GM21526 (cell line): ENCODE results near the gene MARCHF10.
"Not testable (repeated sequence)": the region's sequence is repeated elsewhere in the genome, so short reads cannot be mapped to it uniquely, and the experiment has no call there.

Source experiments
- ATAC-seq: cut with Tn5 transposase; IDR thresholded peaks from one replicate; pipeline ENCODE4 v1.9.1; 2021; ENCODE audit warnings: moderate library complexity; ENCODE audit not compliant: unreplicated experiment, low FRiP score

MARCHF10 gene

DNA sequence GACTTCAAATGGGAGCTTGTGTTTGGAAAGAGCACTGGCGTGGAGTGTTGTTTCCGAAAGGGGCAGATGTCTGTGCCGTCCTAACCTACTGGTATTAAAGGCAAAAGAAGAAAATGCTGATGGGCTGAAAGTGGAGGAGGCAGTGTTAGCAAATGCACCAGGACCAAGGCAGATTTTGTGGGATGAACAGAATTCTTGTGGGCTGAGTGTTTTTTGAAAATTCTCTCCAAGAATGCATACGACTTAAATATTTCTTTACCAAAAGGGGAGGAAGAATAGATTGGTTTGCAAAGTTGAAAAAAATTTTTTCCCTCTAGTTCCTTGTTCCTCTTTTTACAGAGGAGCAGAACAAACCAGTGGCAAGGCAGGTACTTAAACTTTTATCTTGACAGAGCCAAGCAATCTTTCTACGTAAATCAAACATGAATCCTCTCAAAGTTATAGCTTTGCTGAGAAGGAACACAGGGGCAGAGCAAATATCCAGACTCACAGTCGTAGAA, 16.8 kb downstream of the MARCHF10 start:
- no peak for ATAC-seq

GRCh38 chr17:62790564-62790986, 17.5 kb downstream of the MARCHF10 start:
- ATAC-seq: no peak

DNA sequence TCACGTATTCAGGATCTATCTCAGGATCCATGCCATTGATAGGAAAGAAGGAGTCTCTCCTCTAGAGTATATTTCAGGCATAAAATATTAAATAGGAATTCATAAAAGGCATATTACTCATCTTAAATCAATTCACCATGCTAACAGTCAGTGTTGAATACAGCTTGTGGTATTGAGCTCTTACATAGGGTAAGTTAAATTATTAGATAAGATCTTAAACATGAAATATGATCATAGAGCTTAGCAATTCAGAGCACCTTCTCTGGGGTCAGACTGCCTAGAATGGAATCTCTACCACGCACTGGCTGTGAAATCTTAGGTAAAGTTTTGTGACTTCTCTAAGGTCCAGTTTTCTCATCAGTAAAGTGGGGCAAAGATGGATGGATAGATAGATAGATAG, 20.7 kb downstream of the MARCHF10 start:
- ATAC-seq: no peak

DNA sequence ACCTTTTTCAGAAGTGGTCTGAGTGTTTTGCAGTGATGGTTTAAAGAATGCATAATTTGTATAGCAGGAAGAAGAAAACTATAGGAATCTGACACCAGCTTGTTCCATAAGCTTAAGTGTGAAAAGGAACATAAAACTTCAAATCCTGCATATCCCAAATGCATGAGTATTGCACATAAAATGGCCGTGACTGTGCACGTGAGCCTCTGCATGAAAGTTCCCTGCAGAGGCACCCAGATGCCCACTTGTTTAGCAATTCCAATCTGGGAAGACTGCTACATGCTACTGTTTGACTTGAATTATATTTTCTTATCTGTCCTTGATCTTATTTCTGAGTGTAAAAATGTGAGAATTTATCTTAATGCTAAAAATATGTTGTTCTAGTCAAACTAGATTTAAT, 21.5 kb downstream of the MARCHF10 start:
- no peak for ATAC-seq

DNA sequence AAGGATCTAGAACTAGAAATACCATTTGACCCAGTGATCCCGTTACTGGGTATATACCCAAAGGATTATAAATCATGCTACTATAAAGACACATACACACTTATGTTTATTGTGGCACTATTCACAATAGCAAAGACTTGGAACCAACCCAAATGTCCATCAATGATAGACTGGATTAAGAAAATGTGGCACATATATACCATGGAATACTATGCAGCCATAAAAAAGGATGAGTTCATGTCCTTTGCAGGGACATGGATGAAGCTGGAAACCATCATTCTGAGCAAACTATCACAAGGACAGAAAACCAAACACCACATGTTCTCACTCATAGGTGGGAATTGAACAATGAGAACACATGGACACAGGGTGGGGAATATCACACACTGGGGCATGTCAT, 22.1 kb downstream of the MARCHF10 start:
- not testable (repeated sequence) for ATAC-seq

DNA sequence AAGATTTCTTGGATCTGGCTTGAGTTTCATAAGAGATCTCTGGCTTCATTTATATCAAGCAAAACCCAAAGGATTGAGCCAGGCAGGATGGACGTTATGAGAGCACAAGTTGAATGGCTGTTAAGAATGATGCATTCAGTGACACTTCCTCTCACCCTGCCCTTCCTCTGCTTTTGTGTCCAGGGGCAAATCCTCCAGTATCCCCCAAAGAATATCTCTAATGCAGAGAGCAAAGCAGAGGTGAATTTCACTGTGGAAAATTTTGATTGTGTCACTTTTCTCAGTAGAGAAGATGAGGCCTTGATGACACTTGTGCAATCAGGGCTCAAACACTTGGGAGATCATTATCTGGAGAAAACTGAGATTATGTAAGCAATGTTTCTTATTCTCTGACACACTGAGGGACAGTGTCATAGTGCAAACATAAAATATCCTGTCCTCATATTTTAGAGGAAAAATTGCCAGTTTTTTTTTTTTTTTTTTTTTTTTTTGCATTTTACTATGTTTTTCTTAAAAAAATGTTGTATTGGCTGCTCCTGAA, 25.3 kb downstream of the MARCHF10 start:
- no peak for ATAC-seq

DNA sequence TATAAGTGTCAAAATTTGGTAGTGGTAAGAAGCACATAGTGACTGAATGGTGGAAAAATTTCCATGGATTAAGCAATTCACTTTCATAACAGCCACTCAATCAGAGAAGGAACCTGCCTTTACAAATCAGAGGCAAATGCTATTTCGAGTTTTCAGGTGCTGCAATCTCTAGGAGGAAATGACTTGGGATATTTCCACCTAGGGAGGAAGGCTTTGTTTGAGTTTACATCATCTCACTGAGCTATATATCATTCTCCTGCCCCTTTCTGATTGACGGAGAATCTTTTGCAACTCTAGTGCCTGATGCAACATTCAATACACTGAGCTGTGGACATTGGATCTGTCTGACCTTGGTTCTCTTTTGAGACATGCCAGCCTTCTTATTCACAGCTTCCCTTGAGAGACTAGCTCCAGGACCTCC, 26.3 kb downstream of the MARCHF10 start:
- no peak for ATAC-seq

GRCh38 chr17:62781356-62781755, 26.8 kb downstream of the MARCHF10 start:
- ATAC-seq: no peak

GRCh38 chr17:62780951-62781350, 27.2 kb downstream of the MARCHF10 start:
- ATAC-seq: no peak

DNA sequence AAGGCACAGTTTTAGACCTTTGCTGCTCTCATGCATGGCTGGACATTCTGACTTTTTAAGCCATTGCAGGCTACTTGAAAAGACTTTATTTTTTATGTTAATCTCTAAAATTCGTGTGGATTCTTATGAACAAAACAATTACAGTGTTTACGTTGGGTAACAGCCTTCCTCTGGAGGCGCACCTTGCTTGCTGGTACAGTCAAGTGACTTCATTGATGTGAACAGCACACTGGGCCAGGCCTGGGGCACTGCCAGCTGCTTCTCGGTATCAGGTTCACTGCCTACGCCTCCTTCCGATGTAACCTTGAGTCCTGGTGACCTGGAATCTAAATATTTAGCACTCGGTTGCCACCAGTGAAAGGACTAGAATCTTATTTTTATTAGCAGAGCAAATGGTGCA, 27.8 kb downstream of the MARCHF10 start:
- ATAC-seq: no peak

GRCh38 chr17:62778990-62779681, 29.0 kb downstream of the MARCHF10 start:
- ATAC-seq: no peak

GRCh38 chr17:62775876-62776275, 32.2 kb downstream of the MARCHF10 start:
- ATAC-seq: no peak

GRCh38 chr17:62774338-62774737, 33.8 kb downstream of the MARCHF10 start:
- ATAC-seq: no peak

DNA sequence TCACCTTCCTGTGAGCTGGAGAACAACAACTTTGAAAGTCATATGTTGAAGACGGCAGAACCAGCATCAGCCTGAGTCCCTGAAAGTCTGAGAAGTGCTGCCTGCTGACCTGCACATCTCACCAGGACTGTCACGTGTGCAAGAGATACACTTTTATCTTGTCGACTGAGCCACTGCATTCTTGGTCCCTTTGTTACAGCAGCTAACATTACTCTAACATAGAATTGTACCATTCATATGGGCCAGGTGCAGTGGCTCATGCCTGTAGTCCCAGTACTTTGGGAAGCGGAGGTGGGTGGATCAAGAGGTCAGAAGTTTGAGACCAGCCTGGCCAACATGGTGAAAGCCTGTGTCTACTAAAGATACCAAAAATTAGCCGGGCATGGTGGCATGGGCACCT, 40.1 kb downstream of the MARCHF10 start:
- ATAC-seq: no peak

DNA sequence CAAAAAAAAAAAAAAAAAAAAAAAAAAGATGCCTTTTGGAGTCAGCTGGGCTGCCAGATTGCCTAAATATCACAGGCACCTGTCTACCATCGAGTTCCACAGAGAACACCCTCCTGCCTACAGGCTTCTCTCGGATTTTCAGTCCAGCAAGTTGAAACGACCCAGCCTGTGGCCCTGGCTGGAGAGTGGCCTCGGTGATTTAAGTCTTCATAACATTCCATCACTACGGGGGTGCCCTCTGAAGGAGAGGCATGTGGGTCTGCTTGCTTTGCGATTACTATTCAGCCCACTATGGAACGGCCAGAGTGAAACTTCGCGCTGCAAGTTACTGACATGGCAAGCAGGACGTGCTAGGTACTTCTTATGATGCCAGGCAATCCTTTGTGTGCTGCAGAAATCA, 42.8 kb downstream of the MARCHF10 start:
- no peak for ATAC-seq

DNA sequence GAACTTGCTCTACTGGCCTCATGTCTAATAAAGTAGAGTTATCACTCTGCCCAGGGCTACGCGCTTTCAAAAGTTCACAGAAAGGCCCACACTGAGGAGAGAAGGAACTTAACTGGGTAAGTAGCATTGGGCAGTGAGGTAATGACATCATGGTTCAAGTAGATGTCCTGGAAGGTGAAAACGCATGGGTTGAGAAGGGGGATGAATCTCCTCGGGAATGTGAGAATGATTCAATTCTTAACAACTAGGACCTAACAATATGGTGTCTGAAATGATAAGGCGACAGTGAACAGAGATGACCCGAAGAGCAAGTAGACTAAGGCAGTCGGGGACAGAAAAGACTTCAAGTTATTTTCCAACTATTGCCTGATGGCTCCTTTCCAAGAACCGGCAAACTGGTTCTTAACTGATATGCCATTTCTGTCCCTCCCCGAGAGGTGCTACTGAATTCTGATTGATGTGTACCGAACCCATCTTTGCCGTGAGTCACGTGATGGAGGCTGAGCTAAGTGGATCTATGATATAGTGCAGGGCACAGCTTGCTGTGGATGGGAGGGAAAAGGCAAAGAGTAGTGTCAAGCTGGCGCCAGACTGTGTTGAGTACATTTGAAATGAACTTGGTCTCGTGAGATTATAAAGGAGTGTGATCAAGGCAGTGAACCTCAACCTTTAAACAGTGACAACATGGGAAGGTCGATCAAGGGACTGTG, 44.1 kb downstream of the MARCHF10 start:
- no peak for ATAC-seq

GRCh38 chr17:62761884-62762283, 46.2 kb downstream of the MARCHF10 start:
- ATAC-seq: no peak

DNA sequence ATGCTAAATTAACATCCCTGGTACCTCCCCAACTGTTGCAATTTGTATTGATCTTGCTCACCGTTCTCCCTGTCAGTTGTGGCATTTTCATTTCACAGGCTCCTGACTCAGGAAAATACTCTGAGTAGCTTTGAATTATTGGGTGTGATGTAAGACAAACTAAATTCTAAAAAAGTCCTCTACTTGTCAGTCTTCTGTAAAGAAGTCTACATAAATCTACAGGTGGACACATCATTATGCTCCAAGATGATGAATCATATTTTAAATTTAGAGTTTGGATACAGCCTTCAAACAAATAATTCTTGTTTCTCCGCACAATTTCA, 47.2 kb downstream of the MARCHF10 start:
- no peak for ATAC-seq

GRCh38 chr17:62760059-62760944, 47.8 kb downstream of the MARCHF10 start:
- no peak for ATAC-seq

- no peak for ATAC-seq
These were observed 50.6 kb downstream of the MARCHF10 start for GRCh38 chr17:62757500-62757951.

- ATAC-seq: no peak
These were observed 51.9 kb downstream of the MARCHF10 start for GRCh38 chr17:62756198-62756597.
